ENCODE measurements around the gene TULP4.
"Not testable (repeated sequence)": the region's sequence is repeated elsewhere in the genome, so short reads cannot be mapped to it uniquely, and the experiment has no call there.

Gene TULP4

DNA sequence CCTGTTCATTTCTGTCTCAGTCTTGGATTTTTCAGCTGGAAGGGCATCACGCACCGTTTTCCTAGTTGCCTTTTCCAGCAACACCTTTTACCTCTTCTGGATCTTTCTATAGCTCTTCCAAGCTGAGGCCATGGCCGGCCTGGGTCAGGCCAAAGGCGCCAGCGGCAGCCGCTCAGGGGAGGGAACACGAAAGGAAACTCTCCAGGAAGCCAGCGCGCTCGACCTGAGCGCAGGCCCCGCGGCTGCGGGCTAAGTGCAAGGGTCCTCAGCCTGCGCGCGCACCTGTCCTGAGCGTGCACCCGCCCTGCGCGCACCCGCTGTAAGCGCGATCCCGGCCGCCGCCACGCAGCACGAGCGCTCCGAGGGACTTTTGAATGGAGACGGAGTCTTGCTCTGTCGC lies 203.8 kb downstream of the TULP4 start:
- ChIA-PET CTCF (interaction anchor here (0.8 to 1.4 kb wide), 2 partner anchors 15 to 295 kb away, joined by 3 to 5 read pairs; no protein-coding TSS in a partner anchor), POLR2A (no interaction called here)
- no peak for TF ChIP-seq CTCF (IDR thresholded peaks at IDR 0.05; ENCODE audit: control extremely low read depth, extremely low read depth, low read depth, missing control alignments)
- no peak for DNase-seq (ENCODE audit: extremely low spot score)

GRCh38 chr6:158517038-158517437 lies 204.8 kb downstream of the TULP4 start:
- ChIA-PET CTCF (interaction anchor here (0.8 to 1.4 kb wide), 2 partner anchors 16 to 296 kb away, joined by 3 to 5 read pairs; no protein-coding TSS in a partner anchor), POLR2A (no interaction called here)
- no peak for DNase-seq (ENCODE audit: extremely low spot score)
- no peak for TF ChIP-seq CTCF (IDR thresholded peaks at IDR 0.05; ENCODE audit: control extremely low read depth, extremely low read depth, low read depth, missing control alignments)

DNA sequence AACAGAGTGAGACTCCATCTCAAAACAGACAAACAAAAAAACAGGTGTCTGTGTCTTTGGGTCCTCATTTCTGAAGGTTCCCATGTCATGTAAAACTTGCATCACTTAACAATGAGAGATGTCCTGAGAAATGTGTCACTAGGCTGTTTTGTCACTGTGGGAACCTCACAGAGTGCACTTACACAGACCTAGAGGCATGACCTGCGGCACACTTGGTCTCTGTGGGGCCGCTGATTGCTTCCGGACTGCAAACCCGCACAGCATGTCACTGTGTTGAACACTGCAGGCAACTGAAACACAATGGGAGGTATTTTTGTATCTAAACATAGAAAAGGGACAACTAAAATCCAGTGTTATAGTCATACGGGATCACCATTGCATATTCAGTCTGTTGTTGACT lies 205.3 kb downstream of the TULP4 start:
- TF ChIP-seq CTCF (IDR thresholded peaks at IDR 0.05; ENCODE audit: control extremely low read depth, extremely low read depth, low read depth, missing control alignments) = no peak
- CTCF ChIA-PET = interaction anchor here (1.4 kb wide), 1 partner anchor 16 kb away, joined by 5 read pairs; no protein-coding TSS in a partner anchor
- peak; percentile 49 for DNase-seq (ENCODE audit: extremely low spot score)
- POLR2A ChIA-PET = no interaction called here

GRCh38 chr6:158518191-158519127 lies 206.2 kb downstream of the TULP4 start:
- TF ChIP-seq CTCF (IDR thresholded peaks at IDR 0.05; ENCODE audit: control extremely low read depth, extremely low read depth, low read depth, missing control alignments) = peak; percentile 55
- ChIA-PET CTCF (interaction anchor here (0.6 to 2.3 kb wide), 32 partner anchors 8 to 311 kb away, joined by 3 to 22 read pairs (median 4); no protein-coding TSS in a partner anchor), POLR2A (no interaction called here)
- DNase-seq (ENCODE audit: extremely low spot score) = peak; percentile 77

- DNase-seq (ENCODE audit: extremely low spot score) = no peak
- ChIA-PET CTCF (interaction anchor here (0.6 to 2.3 kb wide), 30 partner anchors 9 to 312 kb away, joined by 3 to 22 read pairs (median 4); no protein-coding TSS in a partner anchor), POLR2A (no interaction called here)
- TF ChIP-seq CTCF (IDR thresholded peaks at IDR 0.05; ENCODE audit: control extremely low read depth, extremely low read depth, low read depth, missing control alignments) = no peak
These were observed 207.0 kb downstream of the TULP4 start for GRCh38 chr6:158519300-158519699.

DNA sequence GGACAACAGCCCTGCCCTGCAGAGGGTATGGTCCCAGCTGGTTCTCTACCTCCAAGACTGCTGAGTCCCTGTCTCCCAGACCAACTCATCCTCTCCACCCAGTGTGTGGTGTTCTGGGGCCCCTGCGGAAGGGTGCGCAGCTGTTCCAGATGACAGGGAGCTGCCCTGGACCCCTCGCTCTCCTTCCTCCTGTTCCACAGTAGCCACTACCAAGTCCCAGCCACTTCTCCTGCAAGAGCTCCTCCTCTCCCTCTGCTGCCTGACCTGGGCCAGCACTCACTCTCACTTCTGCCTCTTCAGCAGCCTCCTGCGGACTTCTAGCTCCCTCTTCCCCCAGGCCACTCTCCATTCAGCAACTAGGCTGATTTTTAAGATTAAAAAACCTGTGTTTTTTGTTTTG lies 207.5 kb downstream of the TULP4 start:
- CTCF ChIA-PET = interaction anchor here (0.7 to 2.3 kb wide), 12 partner anchors 10 to 306 kb away, joined by 3 to 22 read pairs (median 8); no protein-coding TSS in a partner anchor
- TF ChIP-seq CTCF (IDR thresholded peaks at IDR 0.05; ENCODE audit: control extremely low read depth, extremely low read depth, low read depth, missing control alignments) = no peak
- POLR2A ChIA-PET = no interaction called here
- DNase-seq (ENCODE audit: extremely low spot score) = no peak

GRCh38 chr6:158520975-158521374 lies 208.7 kb downstream of the TULP4 start:
- DNase-seq (ENCODE audit: extremely low spot score); CTCF ChIA-PET; POLR2A ChIA-PET: not testable (repeated sequence)

All from GM10248 (cell line).